ENCODE results near the gene CPNE8.

Gene CPNE8

GRCh38 chr12:38614171-38614570 is 291.2 kb downstream of the CPNE8 start:
- TF ChIP-seq CTCF (conservative IDR thresholded peaks at IDR 0.05; ENCODE audit: control insufficient read depth, insufficient read depth, low read depth, low read length): no peak
- no peak for DNase-seq (ENCODE audit: low read depth)
- H3K4me3 ChIP-seq (ENCODE audit: control insufficient read depth, low read depth, low read length): no peak overlapping the region

- no peak for DNase-seq (ENCODE audit: low read depth)
- TF ChIP-seq CTCF (conservative IDR thresholded peaks at IDR 0.05; ENCODE audit: control insufficient read depth, insufficient read depth, low read depth, low read length): no peak
- H3K4me3 ChIP-seq (ENCODE audit: control insufficient read depth, low read depth, low read length): no peak overlapping the region
These were observed 294.5 kb downstream of the CPNE8 start for GRCh38 chr12:38610808-38611350.

GRCh38 chr12:38607295-38607694 is 298.1 kb downstream of the CPNE8 start:
- DNase-seq (ENCODE audit: low read depth): no peak
- TF ChIP-seq CTCF (conservative IDR thresholded peaks at IDR 0.05; ENCODE audit: control insufficient read depth, insufficient read depth, low read depth, low read length): no peak
- H3K4me3 ChIP-seq (ENCODE audit: control insufficient read depth, low read depth, low read length): no peak overlapping the region
